Ureter (tissue), 1 donor: ENCODE data around the gene PIKFYVE. TPM values are rescaled to one million over a fixed set of nuclear protein-coding genes. Genes with fewer than 3 reads are reported as not detected.
"Not testable (repeated sequence)": the region's sequence is repeated elsewhere in the genome, so short reads cannot be mapped to it uniquely, and the experiment has no call there.

Experiments used
- DNase-seq: peaks from one replicate; pipeline ENCODE4 v3.0.0-alpha.2; 2020; ENCODE audit warnings: low spot score
- total RNA-seq: library from RNA; stranded (reverse); gene quantifications from one replicate; pipeline ENCODE4 v1.2.4, GENCODE V29; 2023
- donor health status: DM: yes; HTN: yes; CAD: no.

The PIKFYVE gene
- total RNA-seq = 34.4 TPM

DNA sequence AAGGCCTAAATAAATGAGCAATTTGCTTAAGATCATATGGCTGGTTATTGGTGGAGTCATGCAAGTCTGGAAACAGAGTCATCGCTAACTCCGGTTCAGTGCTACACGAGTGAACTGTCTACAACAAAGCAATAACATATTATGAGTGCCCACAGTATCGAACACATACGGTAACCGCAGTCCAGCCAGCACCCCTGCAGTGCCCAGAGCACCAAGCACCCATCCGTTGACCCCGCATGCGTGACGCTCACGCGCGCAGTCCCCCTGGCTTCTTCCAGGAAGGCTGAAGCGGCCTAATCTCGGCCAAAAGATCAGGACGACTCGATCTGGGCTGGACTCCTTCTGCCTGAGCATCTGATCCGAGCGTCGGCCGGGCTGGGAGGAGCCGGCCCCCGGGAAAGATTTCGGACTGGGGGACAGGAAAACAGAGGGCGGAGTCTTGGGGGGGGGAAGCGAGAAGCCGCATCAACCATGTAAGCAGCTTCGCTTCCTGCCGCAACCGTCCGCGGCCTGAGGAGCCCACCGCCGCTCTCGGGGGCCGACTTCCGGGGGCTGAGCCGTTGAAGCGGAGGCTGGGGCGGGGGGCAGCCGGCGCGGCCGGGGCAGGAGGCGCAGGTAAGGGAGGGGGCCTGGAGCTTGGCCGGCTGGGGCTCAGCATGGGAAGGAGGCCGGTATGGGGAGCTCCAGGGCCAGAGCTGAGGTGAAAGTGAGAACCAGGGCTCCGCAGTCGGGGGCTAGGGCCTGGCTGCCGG, at the start of gene PIKFYVE:
PIKFYVE (plus strand) TSS at position 455 of the 752 bp plus-strand sequence. CDS start 5,265 bp downstream, outside the sequence.
- DNase-seq = peak; percentile 96

DNA sequence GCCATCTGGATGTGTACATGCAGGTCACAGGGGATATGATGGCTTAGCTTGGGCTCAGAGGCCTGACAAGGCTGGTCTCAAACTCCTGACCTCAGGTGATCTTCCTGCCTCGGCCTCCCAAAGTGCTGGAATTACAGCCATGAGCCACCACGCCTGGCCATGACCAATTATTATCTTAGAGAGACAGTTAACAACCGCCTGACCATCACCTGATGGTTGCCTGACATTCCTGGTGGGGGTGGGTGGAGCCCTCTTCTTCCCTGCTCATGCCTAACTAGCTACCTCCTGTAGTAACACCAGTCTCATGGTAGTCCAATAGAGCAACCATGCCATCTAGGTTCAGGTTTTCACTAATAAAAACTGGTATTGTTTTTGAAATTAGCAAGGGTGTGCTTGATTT, 44.2 kb upstream of the PIKFYVE start:
- DNase-seq = not testable (repeated sequence)

DNA sequence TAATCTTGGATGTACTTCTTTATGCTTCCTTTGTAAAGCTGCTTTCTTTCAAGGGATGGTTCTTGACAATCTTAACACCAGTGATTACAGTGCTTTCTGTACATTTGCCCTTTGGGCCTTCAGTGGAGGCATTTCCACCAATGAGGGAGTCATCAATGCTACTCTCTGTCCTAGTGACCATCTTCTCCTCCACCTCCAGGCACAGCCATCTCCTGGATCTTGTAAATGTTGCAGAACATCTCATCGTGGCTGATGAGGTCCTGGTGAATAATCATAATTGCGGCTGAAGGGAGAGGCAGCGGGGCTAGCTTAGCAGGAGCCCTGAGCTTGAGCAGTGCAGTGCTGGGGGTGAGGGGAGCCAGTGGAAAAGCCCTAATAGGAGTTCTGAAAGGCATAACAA, 43.7 kb upstream of the PIKFYVE start:
- no peak for DNase-seq

GRCh38 chr2:208224802-208225201, 41.3 kb upstream of the PIKFYVE start:
- no peak for DNase-seq

GRCh38 chr2:208227581-208228232, 38.3 kb upstream of the PIKFYVE start:
- DNase-seq = no peak

GRCh38 chr2:208228476-208228875, 37.6 kb upstream of the PIKFYVE start:
- DNase-seq = no peak

DNA sequence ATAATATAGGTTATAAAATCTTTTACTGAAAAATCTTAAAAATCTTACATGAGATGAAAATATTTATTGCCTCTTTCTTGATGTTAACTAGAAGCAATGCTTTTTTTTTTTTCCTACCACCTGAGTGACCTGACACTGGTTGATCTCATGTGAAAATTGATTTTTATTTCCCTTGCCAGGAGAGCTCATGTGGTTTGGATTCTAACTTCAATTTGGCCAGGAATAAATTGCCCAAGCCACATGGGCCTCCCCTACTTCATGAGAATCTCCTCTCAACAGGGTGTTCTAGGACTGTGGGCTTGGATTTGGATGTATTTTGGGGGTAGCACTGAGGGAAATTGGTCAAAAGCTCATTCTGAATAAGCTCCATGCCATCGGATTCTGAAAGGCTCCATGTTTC, 31.3 kb upstream of the PIKFYVE start:
- no peak for DNase-seq

DNA sequence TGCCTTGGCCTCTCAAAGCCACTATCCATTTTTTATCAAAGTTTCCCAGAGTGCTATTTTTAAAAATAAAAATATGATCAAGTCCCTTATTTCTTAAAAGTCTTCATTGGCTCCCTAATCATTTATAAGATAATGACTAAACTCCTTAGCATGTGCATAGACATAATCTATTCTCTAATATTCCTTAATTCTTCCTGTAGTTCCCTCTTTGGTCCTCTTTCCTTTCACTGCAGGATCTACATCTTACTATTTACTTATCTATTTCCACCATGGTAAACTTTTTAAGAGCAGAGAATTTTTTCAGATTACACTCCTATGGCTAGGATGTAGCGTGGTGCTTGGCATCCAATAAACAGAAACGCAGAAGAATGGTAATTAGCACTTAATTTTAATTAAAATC, 30.2 kb upstream of the PIKFYVE start:
- no peak for DNase-seq

DNA sequence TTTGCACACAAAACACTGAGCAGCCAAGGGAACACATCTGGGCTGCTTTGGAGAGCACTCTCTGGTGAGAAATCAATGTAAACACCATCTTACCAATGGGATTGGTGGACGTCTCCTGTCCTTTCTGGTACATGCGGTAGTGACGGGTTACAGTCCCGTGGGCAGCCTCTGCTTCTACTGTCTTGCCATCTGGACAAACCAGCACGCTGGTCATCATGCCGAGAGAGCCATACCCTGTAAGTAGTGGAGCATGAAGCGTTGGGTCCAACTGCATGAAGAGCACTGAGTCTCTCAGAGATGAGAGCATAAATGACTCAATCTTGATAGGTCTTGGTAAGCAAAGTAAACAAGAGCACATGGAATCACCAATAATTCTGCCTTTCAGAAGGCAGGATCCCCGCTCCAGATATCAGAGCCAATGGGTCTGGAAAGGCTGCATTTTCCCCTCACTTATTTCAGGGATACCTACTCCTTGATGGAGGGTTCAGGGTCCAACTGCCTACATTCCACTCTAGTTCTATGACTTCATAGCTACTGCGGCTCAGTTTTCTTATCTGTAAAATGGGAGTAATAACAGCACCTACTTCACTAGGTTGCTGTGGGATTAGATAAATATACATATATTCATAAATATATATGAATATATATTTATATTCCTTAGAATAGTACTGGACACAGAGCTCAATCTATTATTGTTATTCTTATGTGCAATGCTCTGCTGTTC, 26.1 kb upstream of the PIKFYVE start:
- no peak for DNase-seq

DNA sequence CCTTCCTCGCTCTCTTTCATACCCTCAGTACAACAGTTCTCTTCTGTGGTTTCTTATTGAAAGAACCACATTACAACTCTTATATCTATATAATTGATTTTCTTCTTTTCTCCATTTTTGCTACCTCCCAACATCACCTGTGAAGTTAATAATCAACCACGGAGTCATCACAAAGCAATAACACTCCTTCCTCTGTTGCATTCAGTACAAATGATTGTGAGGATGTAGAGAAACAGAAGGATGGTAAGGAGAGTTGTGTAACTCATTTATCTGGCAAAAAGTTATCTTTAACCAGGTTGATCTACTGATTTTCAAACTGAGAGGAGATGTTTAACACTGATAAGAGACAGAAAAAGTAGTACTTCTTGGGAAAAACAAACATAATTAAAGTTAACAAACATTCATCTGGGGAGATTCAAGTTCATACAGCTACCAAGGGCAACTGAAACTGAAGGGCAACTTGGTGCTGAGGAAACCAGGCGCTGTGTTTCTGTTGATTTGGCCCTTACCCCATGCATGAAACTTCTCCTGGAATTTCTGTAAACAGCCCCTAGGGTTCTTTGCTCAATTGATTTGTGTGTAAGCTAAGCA, 25.3 kb upstream of the PIKFYVE start:
- DNase-seq = no peak

DNA sequence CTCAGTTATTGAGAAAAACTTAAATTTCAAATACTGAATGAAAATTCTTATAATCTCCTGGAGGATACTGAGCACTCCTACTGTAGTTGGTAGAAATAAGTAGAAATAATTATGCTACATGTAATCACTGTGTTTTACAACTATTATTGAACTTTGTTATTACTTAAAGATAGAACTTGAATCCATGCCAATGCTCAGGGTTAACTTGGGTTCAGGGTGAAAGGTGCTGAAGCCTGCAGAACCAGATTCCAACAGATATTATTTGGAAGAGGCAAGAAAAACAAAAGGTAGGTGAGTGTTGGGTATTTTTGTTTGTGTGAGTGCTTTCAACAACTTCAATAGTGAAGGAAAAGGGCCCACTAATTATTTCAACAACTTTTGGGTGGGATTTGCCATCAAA, 21.6 kb upstream of the PIKFYVE start:
- DNase-seq = no peak

- no peak for DNase-seq
These were observed 20.3 kb upstream of the PIKFYVE start for GRCh38 chr2:208245746-208246145.

GRCh38 chr2:208248601-208249000, 17.5 kb upstream of the PIKFYVE start:
- DNase-seq = no peak

DNA sequence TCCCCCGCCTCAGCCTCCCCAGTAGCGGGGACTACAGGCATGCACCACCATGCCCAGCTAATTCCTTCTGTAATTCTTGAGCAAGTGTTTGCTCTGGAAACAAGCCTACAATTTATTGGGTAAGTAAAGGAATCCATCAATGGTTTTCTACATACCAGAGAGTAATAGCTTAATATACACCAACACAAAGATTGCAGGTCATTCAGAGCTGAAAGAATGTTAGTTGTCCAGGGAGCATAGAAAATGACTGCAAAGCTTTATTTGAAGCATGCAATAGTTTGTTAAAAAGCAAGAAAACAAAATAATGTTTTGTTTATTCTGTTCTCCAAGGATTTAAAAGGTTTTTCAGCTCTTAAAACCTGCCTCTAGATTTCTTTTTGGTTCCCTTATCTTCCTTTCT, 16.8 kb upstream of the PIKFYVE start:
- DNase-seq = no peak

- no peak for DNase-seq
These were observed 15.7 kb upstream of the PIKFYVE start for GRCh38 chr2:208250388-208250787.

GRCh38 chr2:208251098-208251497, 15.0 kb upstream of the PIKFYVE start:
- DNase-seq = no peak

DNA sequence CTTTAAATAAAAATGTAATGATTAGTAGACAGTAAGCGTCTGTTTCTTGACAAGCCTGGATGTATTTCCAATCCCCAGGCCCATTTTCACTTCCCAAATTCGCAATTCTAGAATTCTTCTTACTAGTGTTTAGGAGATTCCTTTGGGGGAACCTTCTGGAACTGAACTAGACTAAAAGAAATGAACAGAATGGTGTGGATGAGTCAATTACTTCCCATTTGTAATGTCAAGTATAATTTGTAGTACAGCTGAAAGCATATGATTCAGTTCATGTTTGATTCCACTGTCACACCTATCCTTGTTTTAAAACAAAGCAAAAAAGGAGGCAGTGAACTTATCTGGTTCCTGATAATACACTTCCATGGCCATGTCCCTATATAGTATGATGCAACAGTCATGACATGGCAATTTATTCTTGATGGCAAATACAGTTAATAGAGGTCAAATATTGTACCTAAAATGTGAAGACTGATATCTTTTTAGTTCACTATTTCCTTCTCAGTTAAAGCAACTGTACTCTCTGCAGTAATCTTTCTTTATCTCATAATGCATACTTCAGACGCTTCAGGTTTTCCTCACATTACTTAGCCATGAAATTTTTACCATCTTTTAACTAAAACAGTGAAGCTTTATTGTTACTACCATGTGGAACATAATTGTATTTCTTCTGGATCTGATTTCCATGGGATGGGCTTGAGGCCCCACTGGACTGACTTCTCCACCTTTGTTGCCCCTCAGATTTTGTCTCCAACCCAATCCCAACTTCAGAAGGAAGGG, 13.2 kb upstream of the PIKFYVE start:
- DNase-seq = no peak

- DNase-seq = no peak
These were observed 12.4 kb upstream of the PIKFYVE start for GRCh38 chr2:208253600-208254117.

- DNase-seq = peak; percentile 83
These were observed 11.8 kb upstream of the PIKFYVE start for GRCh38 chr2:208254118-208254870.

DNA sequence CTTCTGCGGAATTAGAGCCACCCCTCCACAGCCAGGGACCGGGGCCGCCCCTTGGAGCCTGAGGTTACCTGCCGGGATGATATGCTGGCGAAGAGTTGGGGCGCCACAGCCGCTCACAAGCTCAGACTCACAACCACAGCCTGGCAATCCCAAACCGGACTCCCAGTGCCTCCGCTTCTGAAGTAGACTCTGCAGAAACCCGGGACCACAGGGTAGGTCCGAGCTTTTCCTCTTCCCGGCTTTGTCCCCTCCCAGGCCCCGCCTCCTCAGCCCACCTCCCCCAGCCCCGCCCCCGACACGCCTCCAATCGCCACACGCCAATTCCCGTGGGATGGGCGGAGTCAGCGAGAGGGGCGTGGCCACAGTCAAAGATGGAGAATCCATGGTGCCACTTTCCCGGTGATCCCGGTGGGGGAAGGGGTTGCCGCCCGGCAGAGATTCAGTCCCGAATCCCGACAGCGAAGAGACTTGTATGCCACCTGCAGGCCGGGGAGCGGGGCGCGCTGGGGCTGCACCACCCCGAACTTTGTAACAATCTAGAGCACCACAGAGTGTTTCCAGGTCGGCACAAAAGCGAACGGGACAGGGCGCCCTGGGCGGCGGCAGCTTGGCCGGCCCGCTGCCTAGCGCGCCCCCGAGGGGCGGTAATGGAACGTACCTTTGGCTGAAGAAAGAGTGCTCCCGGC, 11.0 kb upstream of the PIKFYVE start, which contains the start of gene IDH1:
IDH1 (minus strand) TSS at position 201 of the 686 bp plus-strand sequence. CDS start 3,520 bp downstream, outside the sequence.
- DNase-seq = peak; percentile 98
